AG09309 (cell line): ENCODE results near the gene TMEM128.
"Not testable (repeated sequence)": the region's sequence is repeated elsewhere in the genome, so short reads cannot be mapped to it uniquely, and the experiment has no call there.

Source experiments
- DNase-seq: peaks from one replicate; pipeline ENCODE4 v3.0.0-alpha.2; 2010; ENCODE audit warnings: low read depth
- H3K4me3 ChIP-seq: 2 replicates; pipeline ENCODE4 v1.5.1; 2011; ENCODE audit warnings: mild to moderate bottlenecking, low read depth, low read length, moderate library complexity; ENCODE audit not compliant: control insufficient read depth
- TF ChIP-seq, protein P1 (sequence below): IDR thresholded peaks from 2 replicates; pipeline ENCODE4 v1.5.1; 2011; ENCODE audit warnings: mild to moderate bottlenecking, low read depth, low read length, inconsistent platforms; ENCODE audit not compliant: insufficient read depth, control insufficient read depth; ENCODE audit errors: missing control alignments

Gene TMEM128

DNA sequence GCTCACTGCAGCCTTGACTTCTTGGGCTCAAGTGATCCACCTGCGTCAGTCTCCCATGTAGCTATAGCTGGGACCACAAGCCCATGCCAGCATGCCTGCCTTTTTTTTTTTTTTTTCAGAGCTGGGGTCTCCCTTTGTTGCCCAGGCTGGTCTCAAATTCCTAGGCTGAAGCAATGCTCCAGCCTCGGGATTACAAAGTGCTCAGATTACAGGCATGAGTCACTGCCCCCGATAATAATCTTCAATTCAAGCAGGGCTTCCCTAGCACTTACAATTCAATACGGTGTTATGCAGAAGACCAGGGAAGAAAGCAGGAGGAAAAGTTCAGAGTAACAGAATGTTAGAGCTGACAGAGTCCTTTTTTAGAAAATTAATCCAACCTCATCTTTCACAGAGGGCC is 47.4 kb downstream of the TMEM128 start:
- TF ChIP-seq, protein P1, sequence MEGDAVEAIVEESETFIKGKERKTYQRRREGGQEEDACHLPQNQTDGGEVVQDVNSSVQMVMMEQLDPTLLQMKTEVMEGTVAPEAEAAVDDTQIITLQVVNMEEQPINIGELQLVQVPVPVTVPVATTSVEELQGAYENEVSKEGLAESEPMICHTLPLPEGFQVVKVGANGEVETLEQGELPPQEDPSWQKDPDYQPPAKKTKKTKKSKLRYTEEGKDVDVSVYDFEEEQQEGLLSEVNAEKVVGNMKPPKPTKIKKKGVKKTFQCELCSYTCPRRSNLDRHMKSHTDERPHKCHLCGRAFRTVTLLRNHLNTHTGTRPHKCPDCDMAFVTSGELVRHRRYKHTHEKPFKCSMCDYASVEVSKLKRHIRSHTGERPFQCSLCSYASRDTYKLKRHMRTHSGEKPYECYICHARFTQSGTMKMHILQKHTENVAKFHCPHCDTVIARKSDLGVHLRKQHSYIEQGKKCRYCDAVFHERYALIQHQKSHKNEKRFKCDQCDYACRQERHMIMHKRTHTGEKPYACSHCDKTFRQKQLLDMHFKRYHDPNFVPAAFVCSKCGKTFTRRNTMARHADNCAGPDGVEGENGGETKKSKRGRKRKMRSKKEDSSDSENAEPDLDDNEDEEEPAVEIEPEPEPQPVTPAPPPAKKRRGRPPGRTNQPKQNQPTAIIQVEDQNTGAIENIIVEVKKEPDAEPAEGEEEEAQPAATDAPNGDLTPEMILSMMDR, result no peak
- no peak for DNase-seq
- H3K4me3 ChIP-seq, result no peak overlapping the region

DNA sequence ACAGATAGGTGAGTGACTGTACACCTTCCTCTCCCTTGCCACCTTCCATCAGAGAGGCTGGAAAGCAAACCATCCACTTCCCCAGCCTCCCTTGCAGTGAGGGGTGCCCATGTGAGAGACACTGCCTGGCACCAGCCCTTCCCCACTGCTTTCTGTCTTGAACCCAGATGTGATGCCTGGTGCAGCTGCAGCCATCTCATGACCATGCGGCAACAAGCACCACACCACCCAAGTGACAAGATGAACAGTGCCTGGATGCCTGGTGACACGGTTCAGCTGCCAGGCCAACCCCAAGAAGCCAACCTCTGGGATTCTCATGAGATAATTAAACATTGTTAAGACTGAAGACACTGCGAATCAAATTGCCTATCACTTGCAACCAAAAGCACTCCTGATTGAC is 52.7 kb downstream of the TMEM128 start:
- no peak for DNase-seq

DNA sequence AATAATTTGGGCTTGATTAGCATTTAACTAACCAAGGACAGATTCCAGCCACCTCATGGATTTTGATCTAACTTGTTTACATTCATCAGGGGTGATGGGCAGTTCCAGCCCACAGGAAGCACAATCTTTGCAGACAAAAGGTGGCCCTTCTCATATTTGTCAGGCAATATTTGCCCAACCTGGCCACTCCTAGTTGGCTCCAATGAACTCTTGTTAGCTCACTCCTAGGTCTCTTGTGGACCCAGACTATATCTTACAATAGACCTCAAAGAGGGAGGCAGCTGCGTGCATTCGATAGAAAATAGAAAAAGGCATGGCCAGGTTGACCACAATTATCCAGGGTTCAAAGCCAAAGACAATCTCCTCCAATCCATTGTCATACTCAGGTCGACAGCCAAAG is 59.5 kb downstream of the TMEM128 start:
- not testable (repeated sequence) for H3K4me3 ChIP-seq, DNase-seq

More for the DNA sequence above, 52.7 kb downstream of the TMEM128 start:
- H3K4me3 ChIP-seq, result no peak overlapping the region
- TF ChIP-seq, protein P1, result no peak
